Superior temporal gyrus (tissue), 1 donor: ENCODE data around the gene LSM2.
"Not testable (repeated sequence)": the region's sequence is repeated elsewhere in the genome, so short reads cannot be mapped to it uniquely, and the experiment has no call there.

Experiments used
- DNase-seq: peaks from one replicate; pipeline ENCODE4 v3.0.0-alpha.2; 2016; ENCODE audit errors: extremely low spot score

The LSM2 gene

DNA sequence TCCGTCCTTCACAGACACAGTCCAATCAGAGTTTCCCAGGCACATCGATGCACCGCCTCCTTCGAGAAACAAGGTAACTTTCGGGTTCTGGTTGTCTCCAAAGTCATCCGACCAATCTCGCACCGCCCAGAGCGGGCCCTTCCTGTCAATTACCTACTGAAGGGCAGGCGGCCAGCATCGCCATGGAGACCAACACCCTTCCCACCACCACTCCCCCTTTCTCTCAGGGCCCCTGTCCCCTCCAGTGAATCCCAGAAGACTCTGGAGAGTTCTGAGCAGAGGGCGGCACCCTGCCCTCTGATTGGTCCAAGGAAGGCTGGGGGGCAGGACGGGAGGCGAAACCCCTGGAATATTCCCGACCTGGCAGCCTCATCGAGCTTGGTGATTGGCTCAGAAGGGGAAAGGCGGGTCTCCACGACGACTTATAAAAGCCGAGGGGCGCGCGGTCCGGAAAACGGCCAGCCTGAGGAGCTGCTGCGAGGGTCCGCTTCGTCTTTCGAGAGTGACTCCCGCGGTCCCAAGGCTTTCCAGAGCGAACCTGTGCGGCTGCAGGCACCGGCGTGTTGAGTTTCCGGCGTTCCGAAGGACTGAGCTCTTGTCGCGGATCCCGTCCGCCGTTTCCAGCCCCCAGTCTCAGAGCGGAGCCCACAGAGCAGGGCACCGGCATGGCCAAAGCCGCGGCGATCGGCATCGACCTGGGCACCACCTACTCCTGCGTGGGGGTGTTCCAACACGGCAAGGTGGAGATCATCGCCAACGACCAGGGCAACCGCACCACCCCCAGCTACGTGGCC, 20.7 kb upstream of the LSM2 start, which contains the start of gene HSPA1B:
TSS of gene HSPA1B (plus strand) at position 453 of the 794 bp plus-strand sequence. CDS start at position 666, 213 bp downstream.
- DNase-seq, result peak; percentile 99

DNA sequence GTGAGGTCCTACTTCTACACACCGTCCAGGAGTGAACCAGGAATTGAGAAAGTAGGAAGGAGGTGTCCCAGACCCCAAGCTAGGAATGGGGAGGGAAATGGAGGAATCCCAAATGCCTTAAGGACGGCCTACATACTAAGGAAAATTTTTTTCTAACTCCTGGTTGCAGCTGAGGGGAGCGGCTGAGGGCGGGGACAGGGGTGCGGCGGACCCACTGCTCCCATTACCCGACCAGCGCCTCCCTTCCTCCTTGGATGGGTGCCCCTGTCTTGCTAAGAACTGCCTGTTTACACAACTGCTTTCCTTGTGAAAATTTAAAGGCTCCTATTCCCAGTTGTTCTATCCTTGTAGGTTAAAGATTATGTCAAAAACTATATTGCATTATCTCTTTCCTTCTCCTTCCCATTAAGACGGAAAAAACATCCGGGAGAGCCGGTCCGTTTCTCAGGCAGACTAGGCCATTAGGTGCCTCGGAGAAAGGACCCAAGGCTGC, 20.1 kb upstream of the LSM2 start:
- DNase-seq, result no peak

DNA sequence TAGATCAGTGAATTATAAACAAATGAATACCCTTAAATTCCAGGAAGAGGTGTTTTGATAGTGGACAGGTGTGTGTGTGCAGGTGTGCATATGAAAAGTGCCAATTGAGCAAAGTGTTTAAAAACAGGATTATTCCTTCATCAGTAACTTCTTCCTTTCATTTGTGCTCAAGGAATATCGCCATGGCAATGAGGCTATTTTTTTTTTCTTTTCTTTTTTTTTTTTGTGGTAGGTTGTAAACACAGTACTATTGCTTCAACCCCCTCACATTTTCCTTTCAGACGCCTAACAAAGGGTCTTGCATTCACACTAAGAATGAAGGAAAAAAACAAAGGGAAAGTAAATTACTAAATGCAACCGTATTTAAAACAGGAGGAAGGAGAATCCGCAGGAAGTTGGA, 18.8 kb upstream of the LSM2 start:
- no peak for DNase-seq

DNA sequence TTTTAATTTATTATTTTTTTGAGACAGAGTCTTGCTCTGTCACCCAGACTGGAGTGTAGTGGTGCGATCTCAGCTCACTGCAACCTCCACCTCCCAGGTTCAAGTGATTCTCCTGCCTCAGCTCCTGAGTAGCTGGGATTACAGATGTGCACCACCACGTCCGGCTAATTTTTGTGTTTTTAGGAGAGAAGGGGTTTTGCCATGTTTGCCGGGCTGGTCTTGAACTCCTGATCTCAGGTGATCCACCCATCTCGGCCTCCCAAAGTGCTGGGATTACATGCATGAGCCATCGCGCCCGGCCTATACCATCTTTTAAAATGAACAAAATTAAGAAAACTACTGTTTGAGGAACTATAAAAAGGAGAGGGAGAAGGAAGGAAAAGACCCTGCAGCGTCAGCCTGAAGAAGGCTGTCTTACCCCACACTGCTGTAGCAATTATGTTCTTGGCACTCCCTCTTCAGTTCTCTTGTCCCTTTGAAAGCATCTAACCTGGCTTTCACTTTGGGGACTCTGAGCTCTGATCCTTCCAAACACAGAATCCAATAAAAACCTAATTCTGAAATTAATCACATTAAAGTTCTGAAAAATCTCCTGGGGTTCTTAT, 16.9 kb upstream of the LSM2 start:
- not testable (repeated sequence) for DNase-seq

DNA sequence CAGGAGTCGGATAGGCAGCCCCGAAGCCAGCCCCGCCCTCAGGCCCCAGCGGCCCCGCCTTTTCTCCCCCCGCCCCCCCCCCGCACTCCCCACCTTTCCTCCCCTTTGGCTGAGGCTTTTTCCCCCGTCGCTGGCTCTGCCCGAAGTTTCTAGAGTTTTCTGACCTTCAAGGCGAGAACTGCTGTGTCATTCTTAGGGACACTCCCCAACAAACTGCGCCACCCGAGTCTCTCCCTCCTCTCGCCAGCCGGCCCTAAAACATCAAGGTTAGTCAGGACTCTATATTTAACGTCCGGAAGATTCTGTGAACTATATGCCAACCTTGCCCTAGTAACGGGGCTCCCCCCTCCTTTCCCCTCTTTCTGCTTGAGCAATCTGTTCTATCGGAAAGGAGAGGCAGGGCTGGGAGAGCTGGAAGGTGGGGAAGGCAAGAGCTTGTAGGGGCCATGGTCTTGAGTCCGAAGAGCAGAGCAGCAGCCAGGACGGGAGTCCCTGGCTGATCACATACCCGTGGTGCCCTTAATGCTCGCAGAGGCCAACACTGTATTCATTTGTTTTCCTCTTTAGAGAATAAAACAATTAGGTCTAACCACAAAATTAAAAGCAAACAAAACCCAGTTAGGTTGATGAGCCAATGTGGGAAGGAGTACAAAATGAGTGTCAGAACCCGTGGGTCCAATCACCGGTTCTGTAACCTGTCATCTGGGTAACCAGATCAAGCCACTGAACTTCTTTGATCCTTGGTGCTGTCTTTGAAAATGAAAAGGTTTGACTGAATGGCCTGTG, 15.5 kb upstream of the LSM2 start:
- peak; percentile 82 for DNase-seq

DNA sequence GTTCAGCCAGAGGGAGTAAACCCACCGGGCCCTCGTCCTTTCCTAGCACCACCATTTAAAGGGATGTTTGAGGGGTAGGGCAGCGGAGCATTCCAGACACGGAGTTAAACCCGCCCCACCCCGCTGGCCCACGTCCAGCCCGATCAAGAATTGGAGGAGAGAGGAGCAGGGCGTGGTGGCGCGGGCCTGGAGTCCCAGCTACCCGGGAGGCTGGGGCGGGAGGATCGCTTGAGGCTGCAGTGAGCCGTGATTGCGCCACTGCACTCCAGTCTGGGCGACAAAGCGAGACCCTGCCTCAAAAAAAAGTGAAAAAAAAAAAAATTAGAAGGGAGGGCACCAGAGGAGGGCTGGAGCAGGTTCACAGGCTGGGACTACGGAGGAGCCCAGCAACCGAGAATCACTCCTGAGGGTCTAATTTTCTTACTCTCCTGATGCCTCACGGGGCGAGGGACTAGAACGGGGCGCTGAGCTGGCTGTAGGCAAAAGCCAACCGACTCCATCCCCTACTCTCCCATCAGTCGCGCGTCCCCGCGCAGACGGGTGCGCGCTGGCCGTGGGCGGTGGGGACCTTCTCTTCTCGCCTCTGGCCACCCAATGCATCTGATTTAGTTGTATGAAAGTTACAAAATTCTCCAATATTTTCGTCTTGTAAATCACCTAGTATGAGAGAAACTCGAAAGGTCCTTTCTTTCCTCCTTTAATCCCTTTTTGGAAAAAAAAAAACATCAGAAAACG, 14.7 kb upstream of the LSM2 start:
- peak; percentile 82 for DNase-seq

DNA sequence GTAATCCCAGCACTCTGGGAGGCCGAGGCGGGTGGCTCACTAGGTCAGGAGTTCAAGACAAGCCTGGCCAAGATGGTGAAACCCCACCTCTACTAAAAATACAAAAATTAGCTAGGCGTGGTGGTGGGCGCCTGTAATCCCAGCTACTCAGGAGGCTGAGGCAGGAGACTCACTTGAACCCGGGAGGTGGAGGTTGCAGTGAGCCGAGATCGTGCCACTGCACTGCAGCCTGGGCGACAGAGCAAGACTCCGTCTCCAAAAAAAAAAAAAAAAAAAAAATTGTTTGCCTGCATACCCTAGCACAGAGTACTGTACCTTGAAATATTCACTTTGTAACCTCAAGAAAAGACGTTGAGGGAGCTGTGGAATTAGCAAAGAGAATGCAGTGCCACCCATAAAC, 13.6 kb upstream of the LSM2 start:
- DNase-seq, result not testable (repeated sequence)

DNA sequence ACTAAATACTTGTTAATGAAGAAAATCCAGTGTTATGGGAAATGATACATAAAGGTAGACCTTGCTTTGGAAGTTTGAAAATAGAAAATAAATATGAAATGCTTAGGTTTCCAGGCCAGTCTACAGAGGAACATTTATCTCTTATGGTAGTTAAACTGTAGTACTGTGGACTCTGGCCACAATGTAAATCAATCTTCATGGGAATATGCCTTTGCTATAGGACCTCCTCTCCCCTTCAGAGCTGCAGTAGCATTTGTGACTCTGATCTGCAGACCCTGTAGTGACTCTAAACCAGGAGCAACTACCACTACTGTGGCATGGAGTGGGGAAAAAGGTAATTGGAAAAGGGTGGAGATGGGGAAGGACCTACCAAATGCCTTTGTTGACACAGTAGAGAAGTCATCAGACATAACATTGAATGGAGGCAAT, 13.1 kb upstream of the LSM2 start:
- DNase-seq, result peak; percentile 41

DNA sequence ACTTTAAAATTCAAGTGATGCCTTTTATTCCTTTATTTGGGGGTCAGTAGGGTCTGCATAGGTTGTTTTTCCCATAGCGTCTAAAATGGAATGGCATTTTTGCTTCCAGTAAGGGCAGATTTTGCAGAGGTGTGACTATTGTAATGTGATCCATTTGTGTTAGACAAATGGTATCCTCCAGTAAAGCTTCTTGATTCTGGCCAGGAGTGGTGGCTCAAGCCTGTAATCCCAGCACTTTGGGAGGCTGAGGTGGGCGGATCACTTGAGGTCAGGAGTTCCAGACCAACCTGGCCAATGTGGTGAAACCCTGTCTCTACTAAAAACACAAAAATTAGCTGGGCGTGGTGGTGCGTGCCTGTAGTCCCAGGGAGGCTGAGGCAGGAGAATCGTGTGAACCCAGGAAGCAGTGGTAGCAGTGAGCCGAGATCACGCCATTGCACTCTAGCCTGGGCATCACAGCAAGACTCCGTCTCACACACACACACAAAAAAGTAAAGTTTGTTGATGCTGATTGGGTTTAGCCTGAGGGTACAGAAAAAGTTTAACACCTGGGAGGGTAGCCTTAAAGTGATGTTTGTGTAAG, 11.3 kb upstream of the LSM2 start:
- DNase-seq, result peak; percentile 80

DNA sequence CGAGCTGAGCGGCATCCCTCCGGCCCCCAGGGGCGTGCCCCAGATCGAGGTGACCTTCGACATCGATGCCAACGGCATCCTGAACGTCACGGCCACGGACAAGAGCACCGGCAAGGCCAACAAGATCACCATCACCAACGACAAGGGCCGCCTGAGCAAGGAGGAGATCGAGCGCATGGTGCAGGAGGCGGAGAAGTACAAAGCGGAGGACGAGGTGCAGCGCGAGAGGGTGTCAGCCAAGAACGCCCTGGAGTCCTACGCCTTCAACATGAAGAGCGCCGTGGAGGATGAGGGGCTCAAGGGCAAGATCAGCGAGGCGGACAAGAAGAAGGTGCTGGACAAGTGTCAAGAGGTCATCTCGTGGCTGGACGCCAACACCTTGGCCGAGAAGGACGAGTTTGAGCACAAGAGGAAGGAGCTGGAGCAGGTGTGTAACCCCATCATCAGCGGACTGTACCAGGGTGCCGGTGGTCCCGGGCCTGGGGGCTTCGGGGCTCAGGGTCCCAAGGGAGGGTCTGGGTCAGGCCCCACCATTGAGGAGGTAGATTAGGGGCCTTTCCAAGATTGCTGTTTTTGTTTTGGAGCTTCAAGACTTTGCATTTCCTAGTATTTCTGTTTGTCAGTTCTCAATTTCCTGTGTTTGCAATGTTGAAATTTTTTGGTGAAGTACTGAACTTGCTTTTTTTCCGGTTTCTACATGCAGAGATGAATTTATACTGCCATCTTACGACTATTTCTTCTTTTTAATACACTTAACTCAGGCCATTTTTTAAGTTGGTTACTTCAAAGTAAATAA, 10.6 kb upstream of the LSM2 start:
- not testable (repeated sequence) for DNase-seq

DNA sequence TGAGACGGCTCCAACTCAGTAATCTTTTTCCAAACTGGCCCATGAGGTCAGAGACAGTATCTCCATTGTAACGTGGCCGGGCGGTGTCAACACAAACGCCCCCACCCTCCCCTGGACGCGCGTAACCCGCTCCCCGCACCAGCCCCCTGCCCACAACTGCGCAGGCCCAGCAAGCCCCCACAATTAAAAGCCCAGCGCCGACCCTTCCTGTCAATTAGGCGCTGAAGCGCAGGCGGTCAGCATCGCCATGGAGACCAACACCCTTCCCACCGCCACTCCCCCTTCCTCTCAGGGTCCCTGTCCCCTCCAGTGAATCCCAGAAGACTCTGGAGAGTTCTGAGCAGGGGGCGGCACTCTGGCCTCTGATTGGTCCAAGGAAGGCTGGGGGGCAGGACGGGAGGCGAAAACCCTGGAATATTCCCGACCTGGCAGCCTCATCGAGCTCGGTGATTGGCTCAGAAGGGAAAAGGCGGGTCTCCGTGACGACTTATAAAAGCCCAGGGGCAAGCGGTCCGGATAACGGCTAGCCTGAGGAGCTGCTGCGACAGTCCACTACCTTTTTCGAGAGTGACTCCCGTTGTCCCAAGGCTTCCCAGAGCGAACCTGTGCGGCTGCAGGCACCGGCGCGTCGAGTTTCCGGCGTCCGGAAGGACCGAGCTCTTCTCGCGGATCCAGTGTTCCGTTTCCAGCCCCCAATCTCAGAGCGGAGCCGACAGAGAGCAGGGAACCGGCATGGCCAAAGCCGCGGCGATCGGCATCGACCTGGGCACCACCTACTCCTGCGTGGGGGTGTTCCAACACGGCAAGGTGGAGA, 8.5 kb upstream of the LSM2 start, which contains the start of the genes HSPA1A and HSPA1L:
TSS of gene HSPA1A (plus strand) at position 519 of the 814 bp plus-strand sequence. CDS start at position 733, 214 bp downstream.
TSS of gene HSPA1L (minus strand) at position 259 of the 814 bp plus-strand sequence. CDS start 3,311 bp downstream, outside the sequence.
- peak; percentile 99 for DNase-seq

DNA sequence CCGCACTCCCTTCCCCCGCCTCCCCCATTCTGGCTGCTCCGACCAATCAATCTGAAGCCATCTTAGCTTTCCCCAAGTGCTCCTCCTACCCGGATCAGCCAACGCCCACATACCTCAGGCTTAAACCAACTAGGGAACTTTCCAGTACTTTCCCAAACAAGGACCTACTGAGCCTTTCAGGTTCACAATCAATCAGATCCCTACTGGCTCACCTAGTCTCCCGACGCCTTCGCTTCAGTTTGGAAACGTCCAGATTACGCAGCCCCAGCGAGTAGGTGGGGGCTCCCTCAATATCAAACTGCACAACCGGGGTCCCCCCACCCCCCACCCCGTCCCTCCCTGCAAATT, 7.9 kb upstream of the LSM2 start:
- peak; percentile 96 for DNase-seq

DNA sequence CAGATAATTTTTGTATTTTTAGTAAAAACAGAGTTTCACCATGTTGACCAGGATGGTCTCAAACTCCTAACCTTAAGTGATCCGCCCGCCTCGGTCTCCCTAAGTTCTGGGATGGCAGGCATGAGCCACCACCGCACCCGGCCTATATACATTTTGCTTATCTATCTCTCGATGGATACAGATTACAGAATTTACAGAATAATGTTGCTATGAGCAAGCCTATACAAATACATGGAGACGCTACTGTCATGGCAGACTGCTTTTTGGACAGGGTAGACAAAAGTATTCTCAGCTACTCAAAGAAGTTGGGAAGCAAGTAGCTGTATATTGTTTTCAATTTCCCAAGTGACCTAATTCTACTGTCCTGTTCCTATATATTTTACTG, 6.7 kb upstream of the LSM2 start:
- no peak for DNase-seq

DNA sequence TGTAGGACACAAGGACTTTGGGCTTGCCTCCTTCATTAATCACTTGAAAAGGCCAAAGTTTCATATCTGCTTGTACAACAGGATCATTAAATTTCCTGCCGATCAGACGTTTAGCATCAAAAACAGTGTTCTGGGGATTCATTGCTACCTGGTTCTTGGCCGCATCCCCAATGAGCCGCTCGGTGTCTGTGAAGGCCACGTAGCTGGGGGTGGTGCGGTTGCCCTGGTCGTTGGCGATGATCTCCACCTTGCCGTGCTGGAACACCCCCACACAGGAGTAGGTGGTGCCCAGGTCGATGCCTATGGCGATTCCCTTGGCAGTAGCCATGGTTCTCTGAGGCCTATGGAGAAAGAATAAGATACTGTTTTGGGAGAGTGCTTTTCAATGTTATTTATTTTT, 4.9 kb upstream of the LSM2 start:
- no peak for DNase-seq

DNA sequence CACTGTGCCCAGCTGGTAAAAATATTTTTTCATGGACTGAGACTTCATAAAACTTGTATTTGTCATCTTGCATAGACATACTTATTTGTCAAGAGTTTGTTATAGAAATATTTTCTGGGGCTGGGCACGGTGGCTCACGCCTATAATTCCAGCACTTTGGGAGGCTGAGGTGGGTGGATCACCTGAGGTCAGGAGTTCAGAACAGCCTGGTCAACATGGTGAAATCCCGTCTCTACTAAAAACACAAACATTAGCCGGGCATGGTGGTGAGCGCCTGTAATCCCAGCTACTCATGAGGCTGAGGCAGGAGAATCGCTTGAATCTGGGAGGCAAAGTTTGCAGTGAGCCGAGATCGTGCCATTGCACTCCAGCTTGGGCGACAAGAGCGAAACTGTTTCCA, 1.8 kb upstream of the LSM2 start:
- DNase-seq, result not testable (repeated sequence)

DNA sequence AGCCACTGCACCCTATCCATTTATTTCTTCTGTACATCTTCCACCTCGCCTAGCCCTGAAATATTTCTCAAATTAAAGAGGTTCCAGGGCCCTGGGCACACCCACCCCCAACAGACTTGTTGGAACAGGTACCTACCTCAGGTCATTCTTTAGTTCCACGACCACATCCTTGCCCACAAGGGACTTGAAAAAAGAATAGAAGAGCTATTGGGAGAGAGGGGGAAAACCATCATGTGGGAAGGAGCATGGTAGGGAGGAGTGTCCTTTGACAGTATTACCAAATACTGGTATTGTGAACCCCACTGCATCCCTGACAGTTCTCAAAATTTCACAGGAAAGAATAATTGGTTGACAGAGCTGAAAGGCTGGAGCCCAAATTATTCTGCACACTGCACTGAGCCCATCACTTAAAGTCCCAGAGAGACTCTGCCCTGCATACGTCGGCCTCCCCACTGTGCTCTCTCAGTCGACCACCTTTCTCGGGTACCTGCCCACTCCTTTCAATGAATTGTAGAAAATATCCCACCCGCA, 762 bp downstream of the LSM2 start:
- DNase-seq, result no peak

DNA sequence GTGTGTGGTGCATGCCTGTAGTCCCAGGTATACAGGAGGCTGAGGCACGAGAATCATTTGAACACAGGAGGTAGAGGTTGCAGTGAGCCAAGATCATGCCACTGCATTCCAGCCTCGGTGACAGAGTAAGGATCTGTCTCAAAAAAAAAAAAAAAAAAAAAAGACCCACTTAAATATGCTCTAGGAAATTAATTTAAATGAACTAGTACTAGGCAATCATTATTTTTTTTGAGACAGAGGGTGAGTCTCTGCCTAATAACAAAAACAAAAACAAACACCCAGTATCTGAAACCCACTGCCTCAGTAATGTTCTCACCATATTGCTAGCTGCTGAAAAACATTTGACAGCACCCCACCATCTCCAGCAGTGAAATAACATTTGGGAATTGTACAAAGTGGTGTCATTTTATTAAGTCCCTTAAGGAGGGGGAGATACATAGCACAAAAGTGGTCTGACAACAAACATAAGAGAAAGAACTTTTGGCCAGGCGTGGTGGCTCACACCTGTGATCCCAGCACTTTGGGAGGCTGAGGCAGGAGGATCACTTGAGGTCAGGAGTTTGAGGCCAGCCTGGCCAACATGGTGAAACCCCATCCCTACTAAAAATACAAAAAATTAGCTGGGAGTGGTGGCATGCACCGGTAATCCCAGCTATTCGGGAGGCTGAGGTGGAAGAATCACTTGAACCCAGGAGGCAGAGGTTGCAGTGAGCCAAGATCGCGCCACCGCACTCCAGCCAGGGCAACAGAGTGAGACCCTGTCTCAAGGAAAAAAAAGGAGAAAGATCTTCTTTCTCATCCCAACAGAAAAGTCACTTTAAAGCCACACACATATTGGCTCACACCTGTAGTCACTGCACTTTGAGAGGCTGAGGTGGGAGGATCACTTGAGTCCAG, 5.5 kb downstream of the LSM2 start:
- not testable (repeated sequence) for DNase-seq

DNA sequence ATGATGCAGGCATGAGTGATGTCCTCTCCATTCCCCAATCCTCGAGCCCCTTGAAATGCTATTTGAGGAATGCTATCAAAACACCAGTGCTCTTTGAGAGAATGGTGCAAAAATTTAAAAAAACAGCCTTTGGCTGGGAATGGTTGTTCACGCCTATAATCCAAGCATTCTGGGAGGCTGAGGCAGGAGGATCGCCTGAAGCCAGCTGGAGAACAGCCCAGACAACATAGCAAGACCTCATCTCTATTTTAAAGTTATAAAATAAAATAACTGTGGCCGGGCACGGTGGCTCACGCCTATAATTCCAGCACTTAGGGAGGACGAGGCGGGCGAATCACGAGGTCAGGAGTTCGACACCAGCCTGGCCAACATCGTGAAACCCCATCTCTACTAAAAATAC, 7.0 kb downstream of the LSM2 start:
- DNase-seq, result no peak
